Activated B cell treated with CpG ODN at 0.5 μM for 24 hours (primary cell): ENCODE data around the gene KCNJ2. TPM values are rescaled to one million over a fixed set of nuclear protein-coding genes. Genes with fewer than 3 reads are reported as not detected.

Source experiments
- ATAC-seq: fragments of 200-7000 bp; cut with Tn5 transposase; one replicate; pipeline ENCODE4 v1.10.0; 2021; ENCODE audit warnings: low read depth, mild to moderate bottlenecking, moderate library complexity
- CTCF ChIA-PET: fragments of 350-600 bp; sonication (Branson Sonifier 250); formaldehyde crosslinking; loops from one replicate; lab custom pipeline; 2021; ENCODE audit warnings: antibody characterized with exemption; lab: Charles Lee
- POLR2A ChIA-PET: fragments of 350-600 bp; sonication (Branson Sonifier 250); formaldehyde crosslinking; loops from one replicate; lab custom pipeline; 2021; ENCODE audit warnings: antibody characterized with exemption; lab: Charles Lee
- DNase-seq: peaks from one replicate; pipeline ENCODE4 v3.0.0; 2022
- H3K27ac Mint-ChIP-seq: one replicate; pipeline ENCODE4 v1.8.0; 2020; ENCODE audit warnings: mixed read lengths
- H3K27me3 Mint-ChIP-seq: one replicate; pipeline ENCODE4 v1.8.0; 2021; ENCODE audit warnings: mixed read lengths
- H3K36me3 Mint-ChIP-seq: one replicate; pipeline ENCODE4 v1.8.0; 2021; ENCODE audit warnings: low read depth, mixed read lengths
- H3K4me1 Mint-ChIP-seq: one replicate; pipeline ENCODE4 v1.8.0; 2021; ENCODE audit warnings: mixed read lengths
- H3K4me3 Mint-ChIP-seq: one replicate; pipeline ENCODE4 v1.8.0; 2020; ENCODE audit warnings: mild to moderate bottlenecking, mixed read lengths
- H3K9me3 Mint-ChIP-seq: one replicate; pipeline ENCODE4 v1.8.0; 2020; ENCODE audit warnings: mixed read lengths
- intact Hi-C: fragments of 100-400 bp; cut with micrococcal nuclease; formaldehyde crosslinking; loops from one replicate; pipeline ENCODE4 v1.15.1; 2024
- total RNA-seq: library from RNA; stranded (reverse); gene quantifications from 2 replicates; pipeline ENCODE4 v1.2.3, GENCODE V29; 2022
- TF ChIP-seq, protein P1 (sequence below): fragments of 200-600 bp; IDR thresholded peaks from one replicate; pipeline ENCODE4 v1.8.0; 2022; ENCODE audit warnings: antibody characterized with exemption, mild to moderate bottlenecking

KCNJ2 gene
- total RNA-seq, 1 donor from 2014 or later: 0.04 TPM

- no peaks in the 10 kb centered on the region for H3K4me1 Mint-ChIP-seq
- TF ChIP-seq, protein P1, sequence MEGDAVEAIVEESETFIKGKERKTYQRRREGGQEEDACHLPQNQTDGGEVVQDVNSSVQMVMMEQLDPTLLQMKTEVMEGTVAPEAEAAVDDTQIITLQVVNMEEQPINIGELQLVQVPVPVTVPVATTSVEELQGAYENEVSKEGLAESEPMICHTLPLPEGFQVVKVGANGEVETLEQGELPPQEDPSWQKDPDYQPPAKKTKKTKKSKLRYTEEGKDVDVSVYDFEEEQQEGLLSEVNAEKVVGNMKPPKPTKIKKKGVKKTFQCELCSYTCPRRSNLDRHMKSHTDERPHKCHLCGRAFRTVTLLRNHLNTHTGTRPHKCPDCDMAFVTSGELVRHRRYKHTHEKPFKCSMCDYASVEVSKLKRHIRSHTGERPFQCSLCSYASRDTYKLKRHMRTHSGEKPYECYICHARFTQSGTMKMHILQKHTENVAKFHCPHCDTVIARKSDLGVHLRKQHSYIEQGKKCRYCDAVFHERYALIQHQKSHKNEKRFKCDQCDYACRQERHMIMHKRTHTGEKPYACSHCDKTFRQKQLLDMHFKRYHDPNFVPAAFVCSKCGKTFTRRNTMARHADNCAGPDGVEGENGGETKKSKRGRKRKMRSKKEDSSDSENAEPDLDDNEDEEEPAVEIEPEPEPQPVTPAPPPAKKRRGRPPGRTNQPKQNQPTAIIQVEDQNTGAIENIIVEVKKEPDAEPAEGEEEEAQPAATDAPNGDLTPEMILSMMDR: no peak
- DNase-seq (no peak), ATAC-seq (no peak)
- ChIA-PET CTCF (no interaction called here), POLR2A (no interaction called here)
- no peak overlapping the region for H3K27ac Mint-ChIP-seq
- H3K4me3 Mint-ChIP-seq: no peak overlapping the region
- H3K36me3 Mint-ChIP-seq: no peaks in the 10 kb centered on the region
- H3K27me3 Mint-ChIP-seq: no peaks in the 10 kb centered on the region
- H3K9me3 Mint-ChIP-seq: no peaks in the 10 kb centered on the region
- intact Hi-C loops: no loop called here
Observed at GRCh38 chr17:70183508-70183907, 14.2 kb downstream of the KCNJ2 start.

DNA sequence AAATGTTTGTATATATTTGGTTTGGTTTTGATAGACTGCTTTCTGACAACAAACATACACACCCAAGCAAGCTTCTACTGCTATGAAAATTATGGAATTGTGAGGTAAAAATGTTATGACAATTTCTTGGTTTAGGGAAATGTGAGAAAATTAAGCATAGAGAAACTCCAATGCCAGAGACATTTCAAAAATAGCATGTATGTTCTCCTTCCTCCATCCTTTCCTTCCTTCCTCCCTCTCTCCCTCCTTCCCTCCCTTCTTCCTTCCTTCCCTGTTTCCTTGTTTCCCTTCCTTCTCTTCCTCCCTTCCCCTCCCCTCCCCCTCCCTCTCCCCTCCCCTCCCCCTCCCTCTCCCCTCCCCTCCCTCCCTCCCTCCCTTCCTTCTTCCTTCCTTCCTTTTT is 14.9 kb downstream of the KCNJ2 start:
- Mint-ChIP-seq H3K36me3 (no peaks in the 10 kb centered on the region), H3K9me3 (no peaks in the 10 kb centered on the region), H3K27ac (no peak overlapping the region), H3K4me3 (no peak overlapping the region), H3K27me3 (no peaks in the 10 kb centered on the region), H3K4me1 (no peaks in the 10 kb centered on the region)
- DNase-seq (no peak), ATAC-seq (no peak)
- ChIA-PET CTCF (no interaction called here), POLR2A (no interaction called here)
- TF ChIP-seq, protein P1: no peak
- intact Hi-C loops: no loop called here

- TF ChIP-seq, protein P1: no peak
- Mint-ChIP-seq H3K36me3 (no peaks in the 10 kb centered on the region), H3K9me3 (no peaks in the 10 kb centered on the region), H3K27ac (no peak overlapping the region), H3K4me1 (no peaks in the 10 kb centered on the region), H3K27me3 (peaks cover 5% of the 10 kb centered on the region), H3K4me3 (no peak overlapping the region)
- CTCF ChIA-PET: no interaction called here
- DNase-seq: no peak
- POLR2A ChIA-PET: no interaction called here
- no peak for ATAC-seq
- intact Hi-C loops: no loop called here
Observed at GRCh38 chr17:70184770-70185169, 15.4 kb downstream of the KCNJ2 start.

GRCh38 chr17:70185285-70185684 is 16.0 kb downstream of the KCNJ2 start:
- intact Hi-C loops: no loop called here
- Mint-ChIP-seq H3K27me3 (peaks cover 6% of the 10 kb centered on the region), H3K4me3 (no peak overlapping the region), H3K9me3 (no peaks in the 10 kb centered on the region), H3K36me3 (no peaks in the 10 kb centered on the region), H3K4me1 (no peaks in the 10 kb centered on the region), H3K27ac (no peak overlapping the region)
- ATAC-seq (no peak), DNase-seq (no peak)
- TF ChIP-seq, protein P1: no peak
- ChIA-PET CTCF (no interaction called here), POLR2A (no interaction called here)

DNA sequence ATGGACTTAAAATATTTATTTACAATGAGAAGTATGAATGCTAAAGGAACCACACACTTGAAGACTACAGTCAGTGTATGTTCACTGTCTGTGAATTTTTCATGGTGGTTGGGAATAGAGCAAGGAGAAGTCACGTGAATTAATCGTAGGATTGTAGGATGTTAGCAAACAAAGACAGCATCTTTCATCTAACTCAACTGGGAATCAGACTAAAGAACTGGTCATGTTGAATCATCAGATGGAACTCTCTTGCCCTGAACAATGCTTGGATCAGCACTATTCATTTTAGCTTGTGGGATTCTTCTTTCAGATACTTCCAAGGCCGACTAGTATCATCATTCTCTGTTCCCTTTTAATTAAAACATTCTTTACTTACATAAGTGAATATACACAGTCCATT is 18.1 kb downstream of the KCNJ2 start:
- Mint-ChIP-seq H3K27ac (no peak overlapping the region), H3K9me3 (no peaks in the 10 kb centered on the region), H3K27me3 (peaks cover 6% of the 10 kb centered on the region), H3K4me1 (no peaks in the 10 kb centered on the region), H3K4me3 (no peak overlapping the region), H3K36me3 (no peaks in the 10 kb centered on the region)
- ChIA-PET POLR2A (no interaction called here), CTCF (no interaction called here)
- ATAC-seq (no peak), DNase-seq (no peak)
- intact Hi-C loops: no loop called here
- TF ChIP-seq, protein P1: no peak
